ENCODE measurements around the gene RAB20.

The RAB20 gene

DNA sequence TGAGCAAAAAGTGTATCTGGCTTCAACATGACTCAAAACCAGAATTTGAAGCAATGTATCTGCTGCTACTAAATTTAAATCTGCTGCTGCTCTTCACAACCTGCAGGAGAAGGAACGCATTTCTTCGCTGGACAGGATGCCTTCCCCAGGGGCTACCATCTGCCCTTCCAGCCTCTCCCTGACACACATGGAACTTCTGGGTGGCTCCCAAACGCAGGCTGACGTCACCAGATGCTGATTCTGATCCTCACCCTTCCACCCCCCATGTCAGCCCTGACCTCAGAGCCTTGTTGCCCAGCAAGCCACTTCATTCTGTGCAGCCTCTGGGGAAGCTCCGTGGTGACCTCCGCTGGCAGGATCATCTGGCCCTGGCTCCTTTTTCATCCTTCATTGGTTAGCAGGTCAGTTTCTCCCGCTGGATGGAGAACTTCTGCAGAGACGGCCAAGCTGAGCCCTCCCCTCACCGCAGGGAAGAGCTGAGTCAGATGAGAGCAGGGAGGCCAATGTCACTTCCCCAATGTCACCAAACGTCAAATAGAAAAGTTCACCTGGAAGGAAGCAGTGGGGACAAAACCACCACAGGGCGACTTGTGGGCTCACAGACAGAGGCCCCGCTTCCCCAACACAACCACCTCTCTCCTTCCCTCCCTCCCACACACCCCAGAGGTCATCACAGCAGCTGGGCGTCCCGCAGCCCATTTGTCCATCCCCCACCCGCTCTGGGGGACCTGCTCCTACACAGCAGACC is 14.0 kb upstream of the RAB20 start:
- TF ChIP-seq, protein P1, sequence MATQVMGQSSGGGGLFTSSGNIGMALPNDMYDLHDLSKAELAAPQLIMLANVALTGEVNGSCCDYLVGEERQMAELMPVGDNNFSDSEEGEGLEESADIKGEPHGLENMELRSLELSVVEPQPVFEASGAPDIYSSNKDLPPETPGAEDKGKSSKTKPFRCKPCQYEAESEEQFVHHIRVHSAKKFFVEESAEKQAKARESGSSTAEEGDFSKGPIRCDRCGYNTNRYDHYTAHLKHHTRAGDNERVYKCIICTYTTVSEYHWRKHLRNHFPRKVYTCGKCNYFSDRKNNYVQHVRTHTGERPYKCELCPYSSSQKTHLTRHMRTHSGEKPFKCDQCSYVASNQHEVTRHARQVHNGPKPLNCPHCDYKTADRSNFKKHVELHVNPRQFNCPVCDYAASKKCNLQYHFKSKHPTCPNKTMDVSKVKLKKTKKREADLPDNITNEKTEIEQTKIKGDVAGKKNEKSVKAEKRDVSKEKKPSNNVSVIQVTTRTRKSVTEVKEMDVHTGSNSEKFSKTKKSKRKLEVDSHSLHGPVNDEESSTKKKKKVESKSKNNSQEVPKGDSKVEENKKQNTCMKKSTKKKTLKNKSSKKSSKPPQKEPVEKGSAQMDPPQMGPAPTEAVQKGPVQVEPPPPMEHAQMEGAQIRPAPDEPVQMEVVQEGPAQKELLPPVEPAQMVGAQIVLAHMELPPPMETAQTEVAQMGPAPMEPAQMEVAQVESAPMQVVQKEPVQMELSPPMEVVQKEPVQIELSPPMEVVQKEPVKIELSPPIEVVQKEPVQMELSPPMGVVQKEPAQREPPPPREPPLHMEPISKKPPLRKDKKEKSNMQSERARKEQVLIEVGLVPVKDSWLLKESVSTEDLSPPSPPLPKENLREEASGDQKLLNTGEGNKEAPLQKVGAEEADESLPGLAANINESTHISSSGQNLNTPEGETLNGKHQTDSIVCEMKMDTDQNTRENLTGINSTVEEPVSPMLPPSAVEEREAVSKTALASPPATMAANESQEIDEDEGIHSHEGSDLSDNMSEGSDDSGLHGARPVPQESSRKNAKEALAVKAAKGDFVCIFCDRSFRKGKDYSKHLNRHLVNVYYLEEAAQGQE (IDR thresholded peaks at IDR 0.05; ENCODE audit: insufficient read depth in 1 of 2, low read depth in 2 of 2, low read length in 2 of 2), result no peak
- TF ChIP-seq TAF1 (IDR thresholded peaks at IDR 0.05; ENCODE audit: borderline replicate concordance, insufficient read depth, low read length), result no peak
- TF ChIP-seq POLR2AphosphoS5 (IDR thresholded peaks at IDR 0.05; ENCODE audit: low read depth, low read length), result no peak
- no peak for TF ChIP-seq SIN3A (IDR thresholded peaks at IDR 0.05; ENCODE audit: borderline replicate concordance, insufficient read depth, low read length)
- TF ChIP-seq FOXP2 (optimal IDR thresholded peaks at IDR 0.05; ENCODE audit: borderline replicate concordance, extremely low read depth, extremely low read length, insufficient read depth), result no peak

DNA sequence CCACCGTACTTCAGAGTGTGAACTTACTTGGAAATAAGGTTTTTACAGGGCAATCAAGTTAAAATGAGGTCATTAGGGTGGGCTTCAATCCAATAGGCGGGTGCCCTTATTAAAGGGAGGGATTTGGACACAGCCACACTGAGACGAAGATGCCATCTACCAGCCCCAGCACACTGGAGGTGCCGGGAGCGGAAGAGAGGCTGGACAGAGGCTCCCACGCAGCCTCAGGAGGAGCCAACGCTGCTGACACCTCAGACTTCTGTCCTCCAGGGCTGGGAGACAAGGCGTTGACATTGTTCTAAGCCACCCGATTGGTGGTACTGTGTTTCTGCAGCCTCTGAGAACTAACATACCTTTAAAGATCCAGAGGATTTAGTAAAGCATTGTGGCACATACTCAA is 12.6 kb upstream of the RAB20 start:
- no peak for TF ChIP-seq FOXP2 (optimal IDR thresholded peaks at IDR 0.05; ENCODE audit: borderline replicate concordance, extremely low read depth, extremely low read length, insufficient read depth)
- TF ChIP-seq, protein P1 (IDR thresholded peaks at IDR 0.05; ENCODE audit: insufficient read depth in 1 of 2, low read depth in 2 of 2, low read length in 2 of 2), result no peak

DNA sequence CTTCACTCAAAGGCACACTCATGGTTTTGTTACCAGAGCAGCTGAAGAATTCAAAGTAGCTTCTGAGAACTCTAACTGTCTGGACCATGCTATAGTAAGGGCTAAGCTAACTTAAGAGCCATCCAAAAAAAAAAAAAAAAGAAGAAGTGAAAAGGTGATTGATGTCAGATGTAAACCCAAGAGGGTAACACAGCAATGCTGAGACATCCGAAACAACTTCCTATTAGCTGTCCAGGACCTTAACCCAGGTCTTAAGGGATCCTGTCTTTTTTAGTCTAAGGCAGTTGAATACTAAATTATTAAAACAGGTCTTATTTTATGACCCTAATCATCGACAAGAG is 11.2 kb upstream of the RAB20 start:
- TF ChIP-seq SIN3A (IDR thresholded peaks at IDR 0.05; ENCODE audit: borderline replicate concordance, insufficient read depth, low read length) (no peak), FOXP2 (optimal IDR thresholded peaks at IDR 0.05; ENCODE audit: borderline replicate concordance, extremely low read depth, extremely low read length, insufficient read depth) (no peak), TAF1 (IDR thresholded peaks at IDR 0.05; ENCODE audit: borderline replicate concordance, insufficient read depth, low read length) (no peak), POLR2AphosphoS5 (IDR thresholded peaks at IDR 0.05; ENCODE audit: low read depth, low read length) (no peak)
- TF ChIP-seq, protein P1 (IDR thresholded peaks at IDR 0.05; ENCODE audit: insufficient read depth in 1 of 2, low read depth in 2 of 2, low read length in 2 of 2), result no peak

DNA sequence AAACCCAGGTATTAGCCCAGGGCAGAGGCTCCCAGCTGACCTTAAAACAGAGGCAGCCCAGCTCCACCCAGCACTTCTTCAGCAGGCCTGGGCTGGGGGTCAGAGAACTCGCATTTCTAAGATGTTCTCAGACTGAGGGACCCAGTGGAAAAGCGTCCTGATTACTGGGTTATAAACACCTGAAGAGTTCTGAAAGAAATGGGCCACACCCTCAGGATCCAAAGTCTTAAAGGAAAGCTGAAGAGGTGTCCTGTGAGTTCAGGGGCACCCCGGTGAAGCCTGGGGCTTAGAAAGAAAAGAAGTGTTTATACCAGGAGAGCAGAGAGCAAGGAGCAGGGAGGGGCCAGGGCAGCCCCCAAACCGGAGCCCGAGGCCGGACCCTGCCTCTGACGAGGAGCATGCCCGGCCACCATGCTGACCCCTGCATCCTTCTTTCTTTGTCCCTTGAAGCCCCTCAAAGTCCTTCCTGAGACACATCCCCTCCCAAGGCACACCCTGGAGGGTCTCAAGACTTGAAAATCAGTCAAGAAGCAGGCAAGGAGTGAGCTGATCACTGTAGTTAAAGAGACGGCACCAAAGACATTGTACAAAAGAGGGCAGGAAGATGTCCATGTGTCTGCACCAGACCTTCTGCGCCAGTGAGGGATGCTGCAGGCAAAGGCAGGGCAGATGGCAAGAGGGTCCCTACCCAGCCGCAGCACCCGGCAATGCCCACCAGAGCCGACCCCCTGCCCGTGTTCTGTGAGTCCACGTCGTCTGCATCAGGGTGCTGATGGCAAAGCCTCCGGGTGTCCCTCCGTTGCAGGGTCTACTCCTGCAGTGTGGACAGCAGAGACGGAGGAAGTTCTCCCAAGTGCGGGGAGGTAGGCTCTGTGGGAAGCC is 10.6 kb upstream of the RAB20 start:
- TF ChIP-seq FOXP2 (optimal IDR thresholded peaks at IDR 0.05; ENCODE audit: borderline replicate concordance, extremely low read depth, extremely low read length, insufficient read depth) (no peak), TAF1 (IDR thresholded peaks at IDR 0.05; ENCODE audit: borderline replicate concordance, insufficient read depth, low read length) (no peak), POLR2AphosphoS5 (IDR thresholded peaks at IDR 0.05; ENCODE audit: low read depth, low read length) (no peak), SIN3A (IDR thresholded peaks at IDR 0.05; ENCODE audit: borderline replicate concordance, insufficient read depth, low read length) (no peak)
- TF ChIP-seq, protein P1 (IDR thresholded peaks at IDR 0.05; ENCODE audit: insufficient read depth in 1 of 2, low read depth in 2 of 2, low read length in 2 of 2), result no peak

All from PFSK-1 (cell line).